IPS-18a (cell line): ENCODE measurements around the gene B9D1.

Experiments
- H3K27ac ChIP-seq: one replicate; pipeline ENCODE4 v1.5.1; 2013; ENCODE audit warnings: low read length
- H3K27me3 ChIP-seq: one replicate; pipeline ENCODE4 v1.6.1; 2013; ENCODE audit warnings: mild to moderate bottlenecking, low read length; ENCODE audit not compliant: control insufficient read depth, insufficient read depth
- H3K36me3 ChIP-seq: one replicate; pipeline ENCODE4 v1.6.1; 2013; ENCODE audit warnings: low read depth, low read length; ENCODE audit not compliant: control insufficient read depth
- H3K4me1 ChIP-seq: one replicate; pipeline ENCODE4 v1.6.1; 2013; ENCODE audit warnings: low read depth, low read length; ENCODE audit not compliant: control insufficient read depth
- H3K4me3 ChIP-seq: one replicate; pipeline ENCODE4 v1.5.1; 2013; ENCODE audit warnings: low read length
- H3K9ac ChIP-seq: one replicate; pipeline ENCODE4 v1.6.1; 2013; ENCODE audit warnings: mild to moderate bottlenecking, low read length, moderate library complexity
- H3K9me3 ChIP-seq: one replicate; pipeline ENCODE4 v1.6.1; 2013; ENCODE audit warnings: low read depth, low read length; ENCODE audit not compliant: control insufficient read depth

B9D1 gene

GRCh38 chr17:19330271-19330670 lies 32.3 kb downstream of the B9D1 start:
- no peaks in the 10 kb centered on the region for H3K27me3 ChIP-seq
- H3K9me3 ChIP-seq, result peaks cover 3% of the 10 kb centered on the region
- H3K9ac ChIP-seq, result no peak overlapping the region
- H3K27ac ChIP-seq, result no peak overlapping the region
- no peak overlapping the region for H3K4me3 ChIP-seq
- no peaks in the 10 kb centered on the region for H3K36me3 ChIP-seq
- H3K4me1 ChIP-seq, result no peaks in the 10 kb centered on the region

DNA sequence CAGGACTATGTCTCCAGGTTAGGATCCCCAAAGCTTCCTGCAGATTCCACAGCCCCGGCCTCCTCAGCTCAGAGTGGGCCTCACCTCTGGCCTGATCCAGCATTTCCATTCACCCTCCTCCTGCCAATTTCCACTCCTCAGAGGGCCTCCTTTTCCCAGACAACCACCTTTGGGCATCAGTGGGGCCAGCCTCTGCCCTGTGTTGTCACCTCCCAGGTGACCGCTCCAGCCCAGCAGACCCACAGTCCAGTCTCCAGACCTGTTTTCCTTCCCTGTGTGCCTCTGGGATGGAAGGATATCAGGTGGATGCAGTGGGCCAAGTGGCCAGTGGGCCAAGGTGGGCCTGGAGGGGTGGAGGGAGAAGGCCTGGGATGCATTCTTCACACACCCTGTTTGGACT lies 32.7 kb downstream of the B9D1 start:
- H3K36me3 ChIP-seq, result no peaks in the 10 kb centered on the region

GRCh38 chr17:19329136-19329535 lies 33.4 kb downstream of the B9D1 start:
- Histone ChIP-seq H3K27me3 (no peaks in the 10 kb centered on the region), H3K36me3 (no peaks in the 10 kb centered on the region), H3K4me1 (no peaks in the 10 kb centered on the region), H3K27ac (no peak overlapping the region), H3K4me3 (no peak overlapping the region), H3K9me3 (peaks cover 4% of the 10 kb centered on the region), H3K9ac (no peak overlapping the region)

More for the DNA sequence above, 32.7 kb downstream of the B9D1 start:
- H3K27ac ChIP-seq, result no peak overlapping the region
- H3K9ac ChIP-seq, result no peak overlapping the region
- H3K4me3 ChIP-seq, result no peak overlapping the region
- H3K27me3 ChIP-seq, result no peaks in the 10 kb centered on the region
- H3K9me3 ChIP-seq, result peaks cover 4% of the 10 kb centered on the region
- no peaks in the 10 kb centered on the region for H3K4me1 ChIP-seq

- no peak overlapping the region for H3K27ac ChIP-seq
- H3K9ac ChIP-seq, result no peak overlapping the region
- no peak overlapping the region for H3K4me3 ChIP-seq
- no peaks in the 10 kb centered on the region for H3K27me3 ChIP-seq
- peaks cover 4% of the 10 kb centered on the region for H3K9me3 ChIP-seq
- no peaks in the 10 kb centered on the region for H3K4me1 ChIP-seq
- H3K36me3 ChIP-seq, result peaks cover 3% of the 10 kb centered on the region
Measured at GRCh38 chr17:19328441-19329061, 34.0 kb downstream of the B9D1 start.

DNA sequence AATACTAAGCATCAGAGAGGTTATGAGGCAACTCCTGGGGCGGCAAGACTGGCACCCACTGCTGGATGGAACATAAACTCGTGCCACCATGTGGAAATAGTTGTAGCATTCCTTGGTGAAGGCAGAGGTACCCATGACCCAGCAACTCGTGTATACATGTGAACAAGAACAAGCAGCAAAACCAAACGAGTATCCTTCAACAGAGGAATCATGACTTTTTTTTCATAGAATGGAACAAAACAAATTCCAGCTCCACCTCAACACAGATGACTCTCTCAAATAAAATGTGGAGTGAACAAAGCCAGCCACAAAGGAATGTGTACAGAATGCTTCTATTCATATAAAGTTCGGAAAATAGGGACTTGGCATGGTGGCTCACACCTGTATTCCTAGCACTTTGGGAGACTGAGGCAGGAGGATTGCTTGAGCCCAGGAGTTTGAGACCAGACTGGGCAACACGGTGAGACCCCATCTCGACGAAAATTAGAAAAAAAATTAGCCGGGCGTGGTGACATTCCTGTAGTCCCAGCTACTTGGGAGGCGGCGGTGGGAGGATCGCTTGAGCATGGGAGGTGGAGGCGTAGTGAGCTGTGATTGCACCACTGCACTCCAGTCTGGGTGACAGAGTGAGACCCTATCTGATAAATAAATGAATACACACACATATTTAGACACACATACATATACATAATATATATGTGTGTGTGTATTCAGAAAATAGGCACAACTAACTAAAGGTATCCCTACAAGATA lies 35.3 kb downstream of the B9D1 start:
- no peak overlapping the region for H3K9ac ChIP-seq
- no peak overlapping the region for H3K4me3 ChIP-seq
- H3K27ac ChIP-seq, result no peak overlapping the region

GRCh38 chr17:19325542-19325941 lies 37.0 kb downstream of the B9D1 start:
- no peak overlapping the region for H3K27ac ChIP-seq
- peaks cover 3% of the 10 kb centered on the region for H3K36me3 ChIP-seq
- no peak overlapping the region for H3K9ac ChIP-seq
- H3K4me1 ChIP-seq, result no peaks in the 10 kb centered on the region
- peaks cover 4% of the 10 kb centered on the region for H3K9me3 ChIP-seq
- no peaks in the 10 kb centered on the region for H3K27me3 ChIP-seq
- no peak overlapping the region for H3K4me3 ChIP-seq

More for the DNA sequence above, 35.3 kb downstream of the B9D1 start:
- no peaks in the 10 kb centered on the region for H3K27me3 ChIP-seq
- peaks cover 4% of the 10 kb centered on the region for H3K9me3 ChIP-seq
- H3K36me3 ChIP-seq, result peaks cover 3% of the 10 kb centered on the region
- no peaks in the 10 kb centered on the region for H3K4me1 ChIP-seq

- Histone ChIP-seq H3K4me1 (peaks cover 3% of the 10 kb centered on the region), H3K9ac (no peak overlapping the region), H3K36me3 (peaks cover 3% of the 10 kb centered on the region), H3K27ac (no peak overlapping the region), H3K27me3 (no peaks in the 10 kb centered on the region), H3K4me3 (no peak overlapping the region), H3K9me3 (peaks cover 4% of the 10 kb centered on the region)
Measured at GRCh38 chr17:19322861-19323260, 39.7 kb downstream of the B9D1 start.

GRCh38 chr17:19322129-19322505 lies 40.4 kb downstream of the B9D1 start:
- Histone ChIP-seq H3K27ac (no peak overlapping the region), H3K9me3 (peaks cover 4% of the 10 kb centered on the region)

GRCh38 chr17:19321481-19322128 lies 40.9 kb downstream of the B9D1 start:
- Histone ChIP-seq H3K9me3 (peaks cover 4% of the 10 kb centered on the region), H3K4me3 (no peak overlapping the region), H3K27me3 (no peaks in the 10 kb centered on the region), H3K9ac (no peak overlapping the region), H3K4me1 (peaks cover 14% of the 10 kb centered on the region), H3K27ac (no peak overlapping the region), H3K36me3 (peaks cover 3% of the 10 kb centered on the region)

More at GRCh38 chr17:19322129-19322505, 40.4 kb downstream of the B9D1 start:
- Histone ChIP-seq H3K27me3 (no peaks in the 10 kb centered on the region), H3K4me3 (no peak overlapping the region), H3K4me1 (peaks cover 9% of the 10 kb centered on the region), H3K9ac (no peak overlapping the region), H3K36me3 (peaks cover 3% of the 10 kb centered on the region)

DNA sequence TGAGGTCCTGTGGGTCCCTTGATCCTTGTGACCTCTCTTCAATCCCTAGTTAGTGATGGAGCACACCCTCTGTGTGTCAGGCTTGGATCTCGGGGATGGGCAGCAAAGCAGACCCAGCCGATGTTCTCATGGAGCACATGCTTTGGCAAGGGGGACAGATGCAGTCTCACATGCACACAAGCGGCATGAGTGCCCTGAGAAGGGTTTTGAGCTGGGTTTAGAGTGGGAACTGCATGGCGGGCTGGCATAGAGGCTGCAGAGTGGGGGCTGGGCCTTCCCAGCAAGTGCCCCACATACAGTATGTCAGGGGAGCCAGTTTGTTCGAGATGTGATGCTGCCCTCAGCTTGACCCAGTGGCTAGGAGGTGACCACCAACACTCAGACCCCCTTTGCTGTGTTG lies 41.6 kb downstream of the B9D1 start:
- Histone ChIP-seq H3K27me3 (no peaks in the 10 kb centered on the region), H3K27ac (no peak overlapping the region), H3K4me1 (peaks cover 20% of the 10 kb centered on the region), H3K9ac (no peak overlapping the region), H3K9me3 (peaks cover 4% of the 10 kb centered on the region), H3K36me3 (peaks cover 6% of the 10 kb centered on the region), H3K4me3 (no peak overlapping the region)

- Histone ChIP-seq H3K4me3 (no peak overlapping the region), H3K9ac (no peak overlapping the region), H3K9me3 (no peaks in the 10 kb centered on the region), H3K36me3 (peaks cover 9% of the 10 kb centered on the region), H3K27me3 (no peaks in the 10 kb centered on the region), H3K27ac (no peak overlapping the region), H3K4me1 (peaks cover 20% of the 10 kb centered on the region)
Measured at GRCh38 chr17:19319771-19320505, 42.6 kb downstream of the B9D1 start.
